GM23338 (cell line): ENCODE measurements around the gene HOXD4.
A peak's percentile ranks its signal among the peaks of the same experiment; 100 is the strongest.

Experiments used
- CREB1 ChIP-seq: fragments of 250-450 bp; sonication (Bioruptor Pico); IDR thresholded peaks from 2 replicates; pipeline ENCODE4 v1.5.0; 2020; ENCODE audit warnings: low read depth, mild to moderate bottlenecking, moderate library complexity
- CTCF ChIP-seq, 2 experiments: fragments of 200-600 bp in 1 of 2; sonication (generic) in 1 of 2; conservative IDR thresholded peaks; 2 replicates each; pipeline versions ENCODE4 v1.5.1 to v1.6.1; 2016 to 2017; ENCODE audit warnings: antibody characterized with exemption in 2 of 2, low read depth in 2 of 2, mild to moderate bottlenecking in 2 of 2, moderate library complexity in 1 of 2
- ETS1 ChIP-seq: IDR thresholded peaks from 2 replicates; pipeline ENCODE4 v1.6.1; 2016; ENCODE audit warnings: antibody characterized with exemption
- EZH2 ChIP-seq: fragments of 200-600 bp; sonication (generic); IDR thresholded peaks from one replicate; pipeline ENCODE4 v1.8.0; 2017; ENCODE audit warnings: antibody characterized with exemption, mild to moderate bottlenecking, low read depth; ENCODE audit not compliant: unreplicated experiment
- EZH2phosphoT487 ChIP-seq: fragments of 200-600 bp; sonication (generic); IDR thresholded peaks from one replicate; pipeline ENCODE4 v1.8.1; 2018; ENCODE audit warnings: antibody characterized with exemption; ENCODE audit not compliant: unreplicated experiment
- JUNB ChIP-seq: IDR thresholded peaks from one replicate; pipeline ENCODE4 v1.6.1; 2016; ENCODE audit warnings: antibody characterized with exemption; ENCODE audit not compliant: unreplicated experiment
- NANOG ChIP-seq: IDR thresholded peaks from 2 replicates; pipeline ENCODE4 v1.6.1; 2016; ENCODE audit warnings: antibody characterized with exemption, borderline replicate concordance
- POLR2AphosphoS5 ChIP-seq: IDR thresholded peaks from 2 replicates; pipeline ENCODE4 v1.6.1; 2016; ENCODE audit warnings: antibody characterized with exemption, low read depth
- REST ChIP-seq: IDR thresholded peaks from one replicate; pipeline ENCODE4 v1.6.1; 2018; ENCODE audit warnings: antibody characterized with exemption; ENCODE audit not compliant: unreplicated experiment
- STAT1 ChIP-seq: IDR thresholded peaks from one replicate; pipeline ENCODE4 v1.6.1; 2016; ENCODE audit warnings: antibody characterized with exemption; ENCODE audit not compliant: unreplicated experiment
- ZNF331 ChIP-seq: fragments of 250-450 bp; sonication (Bioruptor Pico); IDR thresholded peaks from 2 replicates; pipeline ENCODE4 v1.5.0; 2020; ENCODE audit warnings: low read depth, mild to moderate bottlenecking, moderate library complexity

DNA sequence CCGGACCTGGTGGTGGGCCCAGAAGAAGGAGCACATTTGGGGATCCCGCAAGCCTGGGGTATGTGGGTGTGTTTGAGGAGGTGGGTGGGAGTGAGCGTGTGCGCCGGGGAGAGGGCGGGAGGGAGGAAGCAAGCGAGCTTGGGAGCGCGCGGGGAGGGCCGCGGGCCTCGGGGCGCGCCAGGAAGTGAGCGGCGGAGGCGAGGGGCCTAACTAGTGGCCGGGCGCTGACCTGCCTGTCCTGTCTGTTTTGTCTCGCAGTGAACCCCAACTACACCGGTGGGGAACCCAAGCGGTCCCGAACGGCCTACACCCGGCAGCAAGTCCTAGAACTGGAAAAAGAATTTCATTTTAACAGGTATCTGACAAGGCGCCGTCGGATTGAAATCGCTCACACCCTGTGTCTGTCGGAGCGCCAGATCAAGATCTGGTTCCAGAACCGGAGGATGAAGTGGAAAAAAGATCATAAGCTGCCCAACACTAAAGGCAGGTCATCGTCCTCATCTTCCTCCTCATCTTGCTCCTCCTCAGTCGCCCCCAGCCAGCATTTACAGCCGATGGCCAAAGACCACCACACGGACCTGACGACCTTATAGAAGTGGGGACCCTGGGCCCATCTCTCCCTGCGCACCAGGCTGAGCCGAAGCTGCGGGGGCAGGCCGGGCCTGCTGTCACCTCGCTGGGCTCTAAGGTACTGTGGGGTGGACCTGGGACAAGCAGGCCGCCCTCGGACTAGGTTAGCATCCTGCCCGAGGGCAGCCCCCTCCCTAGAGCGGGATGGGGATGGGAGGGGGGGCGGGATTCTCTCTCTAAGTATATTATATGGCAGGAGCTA lies 1.2 kb downstream of the HOXD4 start:
- no peak for TF ChIP-seq CTCF (conservative IDR thresholded peaks at IDR 0.05; ENCODE audit: low read depth in 2 of 2)
- no peak for TF ChIP-seq POLR2AphosphoS5
- no peak for TF ChIP-seq REST
- TF ChIP-seq EZH2: peak; percentile 98
- no peak for TF ChIP-seq CREB1 (CRISPR knock-in tag)
- TF ChIP-seq NANOG: no peak
- peak; percentile 93 for TF ChIP-seq EZH2phosphoT487
- TF ChIP-seq STAT1: no peak
- no peak for TF ChIP-seq ETS1
- TF ChIP-seq JUNB: no peak
- no peak for TF ChIP-seq ZNF331
